EH (cell line): ENCODE measurements around the gene CELF2.
"Not testable (repeated sequence)": the region's sequence is repeated elsewhere in the genome, so short reads cannot be mapped to it uniquely, and the experiment has no call there.

Experiments
- DNase-seq: peaks from one replicate; pipeline ENCODE4 v3.0.0-alpha.2; 2015; ENCODE audit warnings: low read depth

Gene CELF2

GRCh38 chr10:11017570-11018431 is at the start of gene CELF2:
TSS of gene CELF2 (plus strand) at chr10:11017872. CDS start at chr10:11018090, 218 bp downstream.
- peak; percentile 10 for DNase-seq

DNA sequence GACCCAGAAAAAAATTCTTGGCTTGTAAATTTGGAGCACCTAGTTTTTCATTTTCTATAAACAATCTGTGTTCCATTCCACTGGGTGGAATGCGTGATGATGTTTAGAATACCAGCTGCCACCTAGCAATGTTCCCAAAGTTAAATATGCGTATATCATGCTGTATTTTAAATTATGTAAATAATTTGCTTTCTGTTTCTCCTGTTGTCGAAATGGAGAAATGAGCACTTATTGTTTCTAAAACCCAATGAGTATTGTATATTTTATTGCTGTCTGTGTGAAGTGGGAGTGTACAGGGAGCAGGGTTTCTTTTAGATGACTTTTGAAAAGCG is 49.4 kb upstream of the CELF2 start:
- DNase-seq, result no peak

DNA sequence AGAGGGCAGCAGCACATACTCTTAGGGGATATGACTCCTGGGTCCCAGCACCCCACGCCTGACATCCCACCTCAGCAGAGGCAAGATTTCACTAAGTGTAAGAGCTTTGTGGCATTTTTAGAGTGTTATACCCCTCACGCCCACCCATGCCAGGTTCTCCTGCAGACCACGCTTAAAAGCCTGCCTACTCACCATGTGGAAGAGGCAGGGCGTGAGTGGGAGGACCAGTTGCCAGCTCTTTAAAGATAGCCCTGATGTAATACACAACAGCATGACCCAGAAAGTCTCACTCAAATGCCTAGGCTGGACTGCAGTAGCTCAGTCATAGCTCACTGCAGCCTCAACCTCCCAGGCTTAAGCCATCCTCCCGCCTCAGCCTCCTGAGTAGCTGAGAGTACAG is 44.4 kb upstream of the CELF2 start:
- DNase-seq, result no peak

GRCh38 chr10:10975647-10976046 is 42.0 kb upstream of the CELF2 start:
- DNase-seq, result no peak

DNA sequence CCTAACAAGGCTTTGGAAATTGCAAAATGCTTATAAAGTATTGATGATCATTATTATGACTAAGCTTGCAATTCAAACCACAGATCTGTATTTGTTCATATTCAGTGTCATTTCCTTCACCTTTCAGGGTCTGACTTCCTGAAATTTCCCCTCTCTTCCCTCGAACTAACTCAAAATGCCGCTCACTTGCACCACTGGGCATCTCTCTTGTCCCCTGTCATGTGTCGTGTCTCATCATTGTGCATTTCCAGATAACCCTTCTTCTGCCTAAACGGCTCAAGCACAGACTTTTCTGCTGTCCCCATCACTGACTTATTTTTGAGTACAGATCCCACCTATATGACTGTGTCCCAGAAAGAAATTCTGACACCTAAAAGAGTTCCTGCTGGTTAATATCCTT is 41.0 kb upstream of the CELF2 start:
- DNase-seq, result no peak

GRCh38 chr10:10977226-10977956 is 40.3 kb upstream of the CELF2 start:
- no peak for DNase-seq

GRCh38 chr10:10977978-10978377 is 39.7 kb upstream of the CELF2 start:
- DNase-seq, result peak; percentile 15

DNA sequence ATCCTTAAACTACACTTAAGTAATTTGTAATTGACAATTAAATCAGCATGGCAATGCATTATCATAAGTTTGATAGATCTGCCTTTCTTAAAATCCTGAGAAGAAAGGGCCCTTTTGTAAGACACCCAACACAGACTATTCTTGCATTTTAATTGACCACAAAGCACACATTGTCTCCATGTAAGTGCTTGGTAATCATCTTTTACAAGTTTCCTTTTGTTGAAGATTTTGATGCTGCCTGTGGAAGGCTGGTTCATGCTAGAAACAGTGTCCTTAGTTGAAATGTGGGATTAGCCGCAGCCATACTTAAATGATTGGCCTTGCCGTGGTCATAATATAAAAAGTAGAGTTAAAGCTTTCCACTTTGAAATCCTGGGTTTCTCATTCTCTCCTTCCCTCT is 32.3 kb upstream of the CELF2 start:
- no peak for DNase-seq

DNA sequence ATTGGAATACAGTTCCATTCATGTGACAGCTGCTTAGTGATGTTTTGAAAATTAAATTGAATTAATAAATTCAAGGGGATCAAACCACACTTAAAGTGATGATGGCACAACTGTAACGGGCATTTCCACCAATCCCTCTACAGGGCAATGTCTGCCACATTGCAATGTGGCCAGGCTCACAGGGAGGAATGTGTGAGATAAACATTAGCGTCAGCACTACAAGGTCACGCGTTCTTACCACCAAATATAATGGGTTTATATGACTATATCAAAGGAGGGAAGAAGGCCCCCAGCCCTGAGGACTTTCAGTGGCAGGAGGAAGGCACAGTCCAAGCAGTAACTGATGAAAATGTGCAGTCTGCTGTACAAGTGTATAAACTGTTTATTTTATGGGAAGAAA is 31.1 kb upstream of the CELF2 start:
- no peak for DNase-seq

- DNase-seq, result no peak
Observed at GRCh38 chr10:10987111-10987510, 30.6 kb upstream of the CELF2 start.

GRCh38 chr10:10989669-10990068 is 28.0 kb upstream of the CELF2 start:
- no peak for DNase-seq

DNA sequence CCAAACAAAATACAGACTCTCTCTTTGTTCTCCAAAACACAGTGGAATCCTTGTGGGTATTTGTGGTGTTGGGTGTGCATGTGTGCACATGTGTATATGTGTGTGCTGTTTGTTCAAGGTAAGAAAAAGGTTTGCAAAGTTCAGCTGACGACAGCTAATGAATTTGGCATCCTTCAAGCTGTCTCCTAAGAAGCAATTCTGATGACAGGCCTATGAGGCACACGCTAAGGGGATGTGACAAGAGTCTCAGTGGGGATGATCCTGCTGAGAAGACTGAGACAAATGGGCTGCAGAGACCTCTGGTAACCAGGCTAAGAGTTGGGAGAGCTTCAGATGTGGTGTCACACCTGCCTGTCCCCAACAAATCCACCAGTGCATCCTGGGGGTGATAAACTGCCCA is 26.5 kb upstream of the CELF2 start:
- DNase-seq, result no peak

- no peak for DNase-seq
Observed at GRCh38 chr10:10992072-10992471, 25.6 kb upstream of the CELF2 start.

DNA sequence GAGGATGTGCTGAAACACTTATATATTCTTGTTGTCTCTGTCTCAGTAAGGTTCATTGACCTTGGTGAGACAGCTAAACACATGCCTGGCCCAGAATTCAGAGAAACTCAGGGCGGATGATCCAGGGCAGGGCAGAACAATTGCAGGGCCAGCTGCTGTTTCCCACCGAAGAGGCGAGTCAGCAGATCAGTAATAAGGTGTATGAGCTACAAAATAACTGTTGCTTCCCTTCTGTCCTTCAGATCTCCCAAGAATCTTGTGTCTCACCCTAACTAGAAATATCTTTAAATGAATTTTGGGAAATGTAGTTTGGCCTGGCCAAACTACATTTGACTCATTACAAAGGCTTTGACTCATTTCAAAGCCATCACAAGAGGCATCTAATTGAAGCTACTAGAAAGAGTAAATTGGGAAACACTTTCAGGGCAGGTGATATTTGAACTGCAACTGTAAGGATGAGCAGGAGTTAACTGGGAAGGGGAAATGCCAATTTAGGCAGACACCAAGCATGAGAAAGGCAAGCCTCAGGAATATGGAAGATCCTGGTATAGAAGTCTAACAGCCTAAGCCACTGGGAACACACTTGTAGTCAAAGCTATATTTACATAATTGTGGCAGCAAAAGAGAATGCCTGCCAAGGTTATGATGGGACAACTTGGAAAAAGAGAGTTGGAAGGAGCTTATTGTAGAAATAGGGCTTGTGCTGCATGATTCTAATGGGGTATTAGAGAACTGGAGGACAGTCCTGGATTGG is 24.5 kb upstream of the CELF2 start:
- no peak for DNase-seq

DNA sequence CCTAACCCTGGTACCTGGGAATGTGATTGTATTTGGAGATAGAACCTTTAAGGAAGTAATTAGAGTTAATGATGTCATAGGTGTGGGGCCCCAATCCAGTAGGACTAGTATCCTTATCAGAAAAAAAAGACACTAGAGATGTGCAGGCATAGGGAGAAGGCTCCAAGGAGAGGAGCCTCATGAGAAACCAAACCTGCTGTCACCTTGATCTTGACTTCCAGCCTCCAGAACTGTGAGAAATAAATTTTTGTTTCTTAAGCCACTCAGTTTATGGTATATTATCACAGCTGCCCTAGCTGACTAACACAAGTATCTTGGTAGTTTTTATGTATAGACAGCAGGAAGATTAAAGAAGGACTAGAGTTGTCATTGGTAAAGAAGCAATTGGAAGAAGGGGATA is 23.9 kb upstream of the CELF2 start:
- no peak for DNase-seq

- no peak for DNase-seq
Observed at GRCh38 chr10:10994360-10994759, 23.3 kb upstream of the CELF2 start.

GRCh38 chr10:10995120-10995519 is 22.6 kb upstream of the CELF2 start:
- no peak for DNase-seq

GRCh38 chr10:10996966-10997620 is 20.6 kb upstream of the CELF2 start:
- DNase-seq, result no peak

DNA sequence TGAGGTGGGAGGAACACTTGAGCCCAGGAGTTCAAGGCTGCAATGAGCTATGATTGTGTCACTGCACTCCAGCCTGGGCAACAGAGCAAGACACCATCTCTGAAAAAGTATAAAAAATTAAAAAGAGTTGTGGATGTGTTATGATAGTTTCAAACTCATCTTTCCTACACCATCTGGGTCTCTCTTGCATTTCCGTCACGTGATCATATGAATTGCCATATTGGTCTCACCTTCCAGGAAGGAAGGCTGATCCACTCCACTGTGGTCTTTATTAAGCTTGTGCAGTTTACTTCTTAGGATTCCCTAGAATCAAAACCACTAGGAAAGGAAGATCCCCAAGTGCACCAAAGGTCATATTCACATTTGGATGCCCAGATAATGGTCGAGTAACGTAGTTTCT is 18.2 kb upstream of the CELF2 start:
- not testable (repeated sequence) for DNase-seq

GRCh38 chr10:11002485-11002884 is 15.2 kb upstream of the CELF2 start:
- no peak for DNase-seq

GRCh38 chr10:11002916-11003315 is 14.8 kb upstream of the CELF2 start:
- no peak for DNase-seq

DNA sequence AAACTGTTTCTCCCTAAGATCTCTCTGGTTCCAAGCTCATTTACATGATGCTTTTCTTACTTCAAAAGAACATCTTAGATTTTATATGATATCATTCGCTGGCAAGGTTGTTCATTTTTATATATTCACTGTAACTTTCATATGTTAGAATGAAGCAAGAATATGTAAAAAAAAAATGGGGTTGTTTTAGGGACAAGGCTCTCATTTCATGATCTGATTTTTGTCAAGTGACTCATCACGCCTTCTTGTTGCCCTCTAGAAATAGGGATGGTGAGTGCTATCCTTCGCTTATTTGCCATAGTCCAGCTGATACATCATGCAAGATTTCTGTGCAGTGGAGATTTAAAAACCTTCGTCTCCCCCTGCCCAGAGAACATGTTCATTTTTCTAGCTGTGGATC is 14.0 kb upstream of the CELF2 start:
- peak; percentile 4 for DNase-seq
